HEK293 (cell line): ENCODE data around the gene PAQR5.

Experiments
- KLF16 ChIP-seq: fragments of 450-650 bp; formaldehyde crosslinking; IDR thresholded peaks from 2 replicates; pipeline ENCODE4 v1.5.1; 2017; ENCODE audit warnings: missing biosample characterization, missing genetic modification characterization
- ZFP3 ChIP-seq: fragments of 450-650 bp; formaldehyde crosslinking; IDR thresholded peaks from 2 replicates; pipeline ENCODE4 v1.5.1; 2016; ENCODE audit warnings: low read depth, missing biosample characterization, missing genetic modification characterization
- ZNF10 ChIP-seq: fragments of 450-650 bp; formaldehyde crosslinking; IDR thresholded peaks from 2 replicates; pipeline ENCODE4 v1.5.1; 2017; ENCODE audit warnings: missing biosample characterization, missing genetic modification characterization
- ZNF114 ChIP-seq: fragments of 450-650 bp; formaldehyde crosslinking; IDR thresholded peaks from 2 replicates; pipeline ENCODE4 v1.5.0; 2017; ENCODE audit warnings: missing biosample characterization, missing genetic modification characterization
- ZNF214 ChIP-seq: fragments of 450-650 bp; formaldehyde crosslinking; IDR thresholded peaks from 2 replicates; pipeline ENCODE4 v1.5.1; 2017; ENCODE audit warnings: missing biosample characterization, mild to moderate bottlenecking, missing genetic modification characterization, borderline replicate concordance
- ZNF223 ChIP-seq: fragments of 450-650 bp; formaldehyde crosslinking; IDR thresholded peaks from 2 replicates; pipeline ENCODE4 v1.5.1; 2016; ENCODE audit warnings: missing biosample characterization, missing genetic modification characterization
- ZNF324 ChIP-seq: fragments of 450-650 bp; formaldehyde crosslinking; IDR thresholded peaks from 2 replicates; pipeline ENCODE4 v1.5.1; 2016; ENCODE audit warnings: missing biosample characterization, missing genetic modification characterization
- ZNF529 ChIP-seq: fragments of 450-650 bp; formaldehyde crosslinking; IDR thresholded peaks from 2 replicates; pipeline ENCODE4 v1.5.1; 2017; ENCODE audit warnings: missing genetic modification characterization, missing biosample characterization; ENCODE audit not compliant: insufficient replicate concordance
- TF ChIP-seq, protein P1 (sequence below): fragments of 450-650 bp; formaldehyde crosslinking; IDR thresholded peaks from 2 replicates; pipeline ENCODE4 v1.5.1; 2016; ENCODE audit warnings: missing biosample characterization, missing genetic modification characterization
- TF ChIP-seq, protein P2 (sequence below): fragments of 450-650 bp; formaldehyde crosslinking; IDR thresholded peaks from 2 replicates; pipeline ENCODE4 v1.5.1; 2016; ENCODE audit warnings: missing biosample characterization, missing genetic modification characterization
- TF ChIP-seq, protein P3 (sequence below): fragments of 450-650 bp; formaldehyde crosslinking; optimal IDR thresholded peaks from 2 replicates; pipeline ENCODE3; 2016; ENCODE audit warnings: missing biosample characterization, mild to moderate bottlenecking, missing genetic modification characterization

DNA sequence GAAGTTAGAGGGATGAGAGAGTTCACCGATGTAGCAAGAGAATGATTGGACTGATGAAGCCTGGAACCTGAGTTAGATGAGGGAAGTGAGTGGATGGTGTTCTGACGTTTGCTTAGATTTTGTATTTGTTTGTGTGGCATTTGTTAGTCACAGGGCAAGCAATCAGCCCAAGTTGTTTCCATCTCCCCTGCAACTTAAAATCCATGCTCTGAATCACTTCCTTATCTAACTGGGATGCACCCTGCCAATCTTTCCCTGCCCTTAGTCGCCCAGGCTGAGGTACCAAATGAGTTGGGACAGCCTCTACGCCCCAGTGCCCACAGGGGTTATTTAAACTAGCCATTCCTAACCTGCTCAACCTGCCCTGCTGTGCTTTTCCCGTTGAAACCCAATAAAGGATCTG, 12.6 kb downstream of the PAQR5 start:
- TF ChIP-seq, protein P1, sequence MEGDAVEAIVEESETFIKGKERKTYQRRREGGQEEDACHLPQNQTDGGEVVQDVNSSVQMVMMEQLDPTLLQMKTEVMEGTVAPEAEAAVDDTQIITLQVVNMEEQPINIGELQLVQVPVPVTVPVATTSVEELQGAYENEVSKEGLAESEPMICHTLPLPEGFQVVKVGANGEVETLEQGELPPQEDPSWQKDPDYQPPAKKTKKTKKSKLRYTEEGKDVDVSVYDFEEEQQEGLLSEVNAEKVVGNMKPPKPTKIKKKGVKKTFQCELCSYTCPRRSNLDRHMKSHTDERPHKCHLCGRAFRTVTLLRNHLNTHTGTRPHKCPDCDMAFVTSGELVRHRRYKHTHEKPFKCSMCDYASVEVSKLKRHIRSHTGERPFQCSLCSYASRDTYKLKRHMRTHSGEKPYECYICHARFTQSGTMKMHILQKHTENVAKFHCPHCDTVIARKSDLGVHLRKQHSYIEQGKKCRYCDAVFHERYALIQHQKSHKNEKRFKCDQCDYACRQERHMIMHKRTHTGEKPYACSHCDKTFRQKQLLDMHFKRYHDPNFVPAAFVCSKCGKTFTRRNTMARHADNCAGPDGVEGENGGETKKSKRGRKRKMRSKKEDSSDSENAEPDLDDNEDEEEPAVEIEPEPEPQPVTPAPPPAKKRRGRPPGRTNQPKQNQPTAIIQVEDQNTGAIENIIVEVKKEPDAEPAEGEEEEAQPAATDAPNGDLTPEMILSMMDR: no peak
- TF ChIP-seq ZNF10 (no peak), ZNF223 (tag by site-specific recombination) (no peak), ZNF214 (tag by site-specific recombination) (no peak), ZFP3 (tag by site-specific recombination) (no peak), KLF16 (no peak), ZNF529 (tag by site-specific recombination) (no peak), ZNF324 (tag by site-specific recombination) (no peak), ZNF114 (tag by site-specific recombination) (no peak)
- TF ChIP-seq, protein P2, sequence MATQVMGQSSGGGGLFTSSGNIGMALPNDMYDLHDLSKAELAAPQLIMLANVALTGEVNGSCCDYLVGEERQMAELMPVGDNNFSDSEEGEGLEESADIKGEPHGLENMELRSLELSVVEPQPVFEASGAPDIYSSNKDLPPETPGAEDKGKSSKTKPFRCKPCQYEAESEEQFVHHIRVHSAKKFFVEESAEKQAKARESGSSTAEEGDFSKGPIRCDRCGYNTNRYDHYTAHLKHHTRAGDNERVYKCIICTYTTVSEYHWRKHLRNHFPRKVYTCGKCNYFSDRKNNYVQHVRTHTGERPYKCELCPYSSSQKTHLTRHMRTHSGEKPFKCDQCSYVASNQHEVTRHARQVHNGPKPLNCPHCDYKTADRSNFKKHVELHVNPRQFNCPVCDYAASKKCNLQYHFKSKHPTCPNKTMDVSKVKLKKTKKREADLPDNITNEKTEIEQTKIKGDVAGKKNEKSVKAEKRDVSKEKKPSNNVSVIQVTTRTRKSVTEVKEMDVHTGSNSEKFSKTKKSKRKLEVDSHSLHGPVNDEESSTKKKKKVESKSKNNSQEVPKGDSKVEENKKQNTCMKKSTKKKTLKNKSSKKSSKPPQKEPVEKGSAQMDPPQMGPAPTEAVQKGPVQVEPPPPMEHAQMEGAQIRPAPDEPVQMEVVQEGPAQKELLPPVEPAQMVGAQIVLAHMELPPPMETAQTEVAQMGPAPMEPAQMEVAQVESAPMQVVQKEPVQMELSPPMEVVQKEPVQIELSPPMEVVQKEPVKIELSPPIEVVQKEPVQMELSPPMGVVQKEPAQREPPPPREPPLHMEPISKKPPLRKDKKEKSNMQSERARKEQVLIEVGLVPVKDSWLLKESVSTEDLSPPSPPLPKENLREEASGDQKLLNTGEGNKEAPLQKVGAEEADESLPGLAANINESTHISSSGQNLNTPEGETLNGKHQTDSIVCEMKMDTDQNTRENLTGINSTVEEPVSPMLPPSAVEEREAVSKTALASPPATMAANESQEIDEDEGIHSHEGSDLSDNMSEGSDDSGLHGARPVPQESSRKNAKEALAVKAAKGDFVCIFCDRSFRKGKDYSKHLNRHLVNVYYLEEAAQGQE (tag by site-specific recombination): no peak
- TF ChIP-seq, protein P3, sequence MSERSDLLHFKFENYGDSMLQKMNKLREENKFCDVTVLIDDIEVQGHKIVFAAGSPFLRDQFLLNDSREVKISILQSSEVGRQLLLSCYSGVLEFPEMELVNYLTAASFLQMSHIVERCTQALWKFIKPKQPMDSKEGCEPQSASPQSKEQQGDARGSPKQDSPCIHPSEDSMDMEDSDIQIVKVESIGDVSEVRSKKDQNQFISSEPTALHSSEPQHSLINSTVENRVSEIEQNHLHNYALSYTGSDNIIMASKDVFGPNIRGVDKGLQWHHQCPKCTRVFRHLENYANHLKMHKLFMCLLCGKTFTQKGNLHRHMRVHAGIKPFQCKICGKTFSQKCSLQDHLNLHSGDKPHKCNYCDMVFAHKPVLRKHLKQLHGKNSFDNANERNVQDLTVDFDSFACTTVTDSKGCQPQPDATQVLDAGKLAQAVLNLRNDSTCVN: no peak
